HEK293 (cell line): ENCODE results near the gene LRRC32.
A peak's percentile ranks its signal among the peaks of the same experiment; 100 is the strongest.

Experiments
- CTCF ChIA-PET: fragments of 350-600 bp; formaldehyde crosslinking; extraction: SDS; loops from one replicate; lab custom pipeline; 2021; ENCODE audit warnings: antibody characterized with exemption; lab: Yijun Ruan, JAX
- POLR2A ChIA-PET: fragments of 300-600 bp; formaldehyde crosslinking; extraction: SDS; loops from one replicate; lab custom pipeline; 2020; ENCODE audit warnings: antibody characterized with exemption, inconsistent platforms; lab: Yijun Ruan, JAX
- H3K27ac ChIP-seq: fragments of 200-500 bp; sonication (Bioruptor generic); 2 replicates; pipeline ENCODE4 v1.5.1; 2014; ENCODE audit warnings: low read depth, low read length, control low read depth, inconsistent platforms; ENCODE audit errors: extremely low read depth
- H3K36me3 ChIP-seq, 2 experiments: fragments of 200-500 bp in 1 of 2; sonication (Bioruptor generic) in 1 of 2; 1 replicate in 1 of 2; 2 replicates in 1 of 2; pipeline ENCODE4 v1.5.1; 2014 to 2017; ENCODE audit warnings: inconsistent platforms in 2 of 2, low read length in 2 of 2; ENCODE audit not compliant: control insufficient read depth in 2 of 2, insufficient read depth in 1 of 2
- H3K4me1 ChIP-seq: fragments of 200-500 bp; sonication (Bioruptor generic); 2 replicates; pipeline ENCODE4 v1.5.1; 2014; ENCODE audit warnings: mild to moderate bottlenecking, low read length, inconsistent platforms; ENCODE audit not compliant: control insufficient read depth, insufficient read depth
- H3K4me3 ChIP-seq: 2 replicates; pipeline ENCODE4 v1.5.1; 2011; ENCODE audit warnings: low read depth, mild to moderate bottlenecking, control low read depth, low read length, moderate library complexity
- H3K9me3 ChIP-seq: fragments of 200-500 bp; sonication (Bioruptor generic); 2 replicates; pipeline ENCODE4 v1.5.1; 2014; ENCODE audit warnings: low read depth, low read length, inconsistent platforms; ENCODE audit not compliant: control insufficient read depth, insufficient read depth
- GLIS1 ChIP-seq: fragments of 450-650 bp; formaldehyde crosslinking; IDR thresholded peaks from 2 replicates; pipeline ENCODE4 v1.5.1; 2016; ENCODE audit warnings: missing biosample characterization, missing genetic modification characterization
- KLF7 ChIP-seq: fragments of 450-650 bp; formaldehyde crosslinking; IDR thresholded peaks from 2 replicates; pipeline ENCODE4 v1.5.1; 2016; ENCODE audit warnings: missing biosample characterization, missing genetic modification characterization, borderline replicate concordance
- MEIS1 ChIP-seq: sonication (generic); formaldehyde crosslinking; IDR thresholded peaks from 2 replicates; pipeline ENCODE4 v1.8.1; 2022; ENCODE audit warnings: missing genetic modification reagents, mild to moderate bottlenecking, borderline replicate concordance
- REPIN1 ChIP-seq: fragments of 450-650 bp; formaldehyde crosslinking; IDR thresholded peaks from 2 replicates; pipeline ENCODE4 v1.5.1; 2017; ENCODE audit warnings: missing biosample characterization, missing genetic modification characterization, low read depth
- SCRT2 ChIP-seq: fragments of 450-650 bp; formaldehyde crosslinking; IDR thresholded peaks from 2 replicates; pipeline ENCODE4 v1.5.1; 2016; ENCODE audit warnings: missing biosample characterization, missing genetic modification characterization
- ZFP69B ChIP-seq: fragments of 450-650 bp; formaldehyde crosslinking; IDR thresholded peaks from 2 replicates; pipeline ENCODE4 v1.5.1; 2016; ENCODE audit warnings: missing biosample characterization, missing genetic modification characterization
- ZNF132 ChIP-seq: fragments of 450-650 bp; formaldehyde crosslinking; IDR thresholded peaks from 2 replicates; pipeline ENCODE4 v1.5.1; 2017; ENCODE audit warnings: missing biosample characterization, missing genetic modification characterization, borderline replicate concordance
- ZNF138 ChIP-seq: fragments of 450-650 bp; formaldehyde crosslinking; IDR thresholded peaks from 2 replicates; pipeline ENCODE4 v1.5.1; 2016; ENCODE audit warnings: missing biosample characterization, missing genetic modification characterization, borderline replicate concordance
- ZNF148 ChIP-seq: fragments of 450-650 bp; formaldehyde crosslinking; IDR thresholded peaks from 2 replicates; pipeline ENCODE4 v1.5.0; 2017; ENCODE audit warnings: missing biosample characterization, missing genetic modification characterization, borderline replicate concordance
- ZNF19 ChIP-seq: fragments of 450-650 bp; formaldehyde crosslinking; IDR thresholded peaks from 2 replicates; pipeline ENCODE4; 2016; ENCODE audit warnings: missing biosample characterization, missing genetic modification characterization, low read depth
- ZNF266 ChIP-seq: fragments of 450-650 bp; formaldehyde crosslinking; IDR thresholded peaks from 2 replicates; pipeline ENCODE4 v1.5.1; 2016; ENCODE audit warnings: missing biosample characterization, missing genetic modification characterization, low read depth
- ZNF449 ChIP-seq: fragments of 450-650 bp; formaldehyde crosslinking; IDR thresholded peaks from 2 replicates; pipeline ENCODE4 v1.5.1; 2017; ENCODE audit warnings: missing biosample characterization, mild to moderate bottlenecking, missing genetic modification characterization, moderate library complexity
- ZNF473 ChIP-seq: fragments of 450-650 bp; formaldehyde crosslinking; IDR thresholded peaks from 2 replicates; pipeline ENCODE4 v1.5.1; 2017; ENCODE audit warnings: missing biosample characterization, missing genetic modification characterization
- ZNF514 ChIP-seq: fragments of 450-650 bp; formaldehyde crosslinking; IDR thresholded peaks from 2 replicates; pipeline ENCODE4 v1.5.1; 2016; ENCODE audit warnings: missing biosample characterization, missing genetic modification characterization
- ZNF555 ChIP-seq: fragments of 450-650 bp; formaldehyde crosslinking; conservative IDR thresholded peaks from 2 replicates; pipeline ENCODE4 v1.5.1; 2017; ENCODE audit warnings: missing biosample characterization, mild to moderate bottlenecking, missing genetic modification characterization, inconsistent platforms
- ZNF645 ChIP-seq: fragments of 450-650 bp; formaldehyde crosslinking; IDR thresholded peaks from 2 replicates; pipeline ENCODE4; 2016; ENCODE audit warnings: missing biosample characterization, missing genetic modification characterization
- ZNF830 ChIP-seq: fragments of 450-650 bp; IDR thresholded peaks from 2 replicates; pipeline ENCODE4 v1.5.0; 2018; ENCODE audit warnings: missing biosample characterization, missing genetic modification characterization, low read depth, mild to moderate bottlenecking, moderate library complexity
- ZSCAN4 ChIP-seq: fragments of 450-650 bp; formaldehyde crosslinking; IDR thresholded peaks from 2 replicates; pipeline ENCODE4 v1.5.1; 2017; ENCODE audit warnings: missing biosample characterization, missing genetic modification characterization

The LRRC32 gene

GRCh38 chr11:76692956-76693355, 22.4 kb upstream of the LRRC32 start:
- TF ChIP-seq ZNF514 = no peak
- TF ChIP-seq ZFP69B (tag by site-specific recombination) = no peak
- no peak for TF ChIP-seq ZNF473
- no peak overlapping the region for H3K27ac ChIP-seq
- ChIA-PET CTCF (no interaction called here), POLR2A (no interaction called here)
- no peaks in the 10 kb centered on the region for H3K4me1 ChIP-seq
- H3K36me3 ChIP-seq = no peaks in the 10 kb centered on the region
- no peak overlapping the region for H3K4me3 ChIP-seq
- no peaks in the 10 kb centered on the region for H3K9me3 ChIP-seq

- CTCF ChIA-PET = interaction anchor here (0.7 to 1.2 kb wide), 3 partner anchors 10 to 27 kb away, joined by 3 to 4 read pairs (median 3); no protein-coding TSS in a partner anchor
- Histone ChIP-seq H3K27ac (no peak overlapping the region), H3K9me3 (no peaks in the 10 kb centered on the region), H3K4me3 (no peak overlapping the region), H3K4me1 (no peaks in the 10 kb centered on the region), H3K36me3 (no peaks in the 10 kb centered on the region)
- TF ChIP-seq ZNF132 (tag by site-specific recombination) = no peak
- no peak for TF ChIP-seq KLF7
- TF ChIP-seq MEIS1 (CRISPR knock-in tag) = no peak
- no peak for TF ChIP-seq ZNF555 (tag by site-specific recombination)
- no peak for TF ChIP-seq GLIS1
- TF ChIP-seq ZNF830 (tag by site-specific recombination) = no peak
- no peak for TF ChIP-seq ZSCAN4 (tag by site-specific recombination)
- no peak for TF ChIP-seq ZNF19 (tag by site-specific recombination)
- POLR2A ChIA-PET = no interaction called here
Measured at GRCh38 chr11:76691655-76692054, 21.1 kb upstream of the LRRC32 start.

- TF ChIP-seq REPIN1 (no peak), ZNF148 (tag by site-specific recombination) (no peak), ZNF449 (no peak), ZNF138 (tag by site-specific recombination) (no peak), ZNF266 (tag by site-specific recombination) (no peak), SCRT2 (peak; percentile 67), ZNF645 (no peak)
- H3K36me3 ChIP-seq = no peaks in the 10 kb centered on the region
- no peak overlapping the region for H3K27ac ChIP-seq
- no peaks in the 10 kb centered on the region for H3K9me3 ChIP-seq
- no peaks in the 10 kb centered on the region for H3K4me1 ChIP-seq
- CTCF ChIA-PET = interaction anchor here (0.6 to 1.2 kb wide), 3 partner anchors 12 to 31 kb away, joined by 3 to 4 read pairs (median 3); no protein-coding TSS in a partner anchor
- no peak overlapping the region for H3K4me3 ChIP-seq
- POLR2A ChIA-PET = no interaction called here
Measured at GRCh38 chr11:76690736-76691135, 20.2 kb upstream of the LRRC32 start.
